ENCODE measurements around the gene SLC37A3.
"Not testable (repeated sequence)": the region's sequence is repeated elsewhere in the genome, so short reads cannot be mapped to it uniquely, and the experiment has no call there.

The SLC37A3 gene

DNA sequence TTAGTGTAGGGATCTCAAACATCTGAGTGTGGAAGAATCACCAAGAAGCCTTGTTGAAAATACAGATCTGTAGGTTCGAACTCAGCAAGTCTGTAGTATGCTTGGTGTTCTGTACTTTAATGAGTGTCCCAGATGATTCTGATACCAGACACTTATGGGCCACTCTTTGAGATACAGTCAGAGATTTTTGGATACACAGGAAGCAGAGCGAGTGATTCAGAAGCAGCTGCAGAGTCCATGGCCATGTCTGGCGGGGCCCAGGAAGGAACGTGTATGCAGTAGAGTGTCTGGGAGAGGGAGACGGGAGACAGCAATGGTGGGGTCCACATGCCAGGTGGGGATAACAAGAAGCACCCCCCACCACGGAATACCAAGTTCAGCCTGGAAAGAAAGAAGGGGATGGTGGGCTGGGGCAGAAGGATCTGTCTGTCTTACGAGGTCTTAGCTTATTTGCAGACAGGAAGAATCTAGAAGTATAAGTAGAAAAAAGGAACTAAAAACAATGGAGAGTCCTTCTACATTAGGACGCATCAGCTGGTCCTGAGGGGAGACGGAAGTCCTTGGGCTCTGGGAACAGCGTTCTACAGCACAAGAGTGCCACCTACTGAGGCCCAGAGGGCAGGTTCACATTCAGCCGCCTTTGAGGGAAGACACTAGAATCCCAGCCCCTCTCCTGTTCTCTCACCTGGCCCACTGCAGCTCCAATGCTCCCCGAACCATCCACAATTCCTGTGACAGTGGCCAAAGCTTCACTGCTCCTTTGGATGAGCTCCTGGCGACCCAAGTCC, 55.4 kb downstream of the SLC37A3 start:
- peak; percentile 66 for DNase-seq

DNA sequence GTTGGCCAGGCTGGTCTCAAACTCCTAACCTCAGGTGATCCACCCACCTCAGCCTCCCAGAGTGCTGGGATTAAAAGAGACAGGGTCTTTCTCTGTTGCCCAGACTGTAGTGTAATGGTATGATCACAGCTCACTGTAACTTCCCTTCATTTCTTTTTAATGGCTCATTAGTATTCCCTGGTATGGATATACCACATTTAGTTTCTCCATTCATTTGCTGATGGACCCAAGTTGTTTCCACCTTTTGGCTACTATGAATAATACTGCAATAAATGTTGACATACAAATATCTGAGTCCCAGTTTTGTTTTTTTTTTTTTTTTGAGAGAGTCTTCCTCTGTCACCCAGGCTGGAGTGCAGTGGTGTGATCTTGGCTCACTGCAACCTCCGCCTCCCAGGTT, 59.4 kb downstream of the SLC37A3 start:
- not testable (repeated sequence) for DNase-seq

DNA sequence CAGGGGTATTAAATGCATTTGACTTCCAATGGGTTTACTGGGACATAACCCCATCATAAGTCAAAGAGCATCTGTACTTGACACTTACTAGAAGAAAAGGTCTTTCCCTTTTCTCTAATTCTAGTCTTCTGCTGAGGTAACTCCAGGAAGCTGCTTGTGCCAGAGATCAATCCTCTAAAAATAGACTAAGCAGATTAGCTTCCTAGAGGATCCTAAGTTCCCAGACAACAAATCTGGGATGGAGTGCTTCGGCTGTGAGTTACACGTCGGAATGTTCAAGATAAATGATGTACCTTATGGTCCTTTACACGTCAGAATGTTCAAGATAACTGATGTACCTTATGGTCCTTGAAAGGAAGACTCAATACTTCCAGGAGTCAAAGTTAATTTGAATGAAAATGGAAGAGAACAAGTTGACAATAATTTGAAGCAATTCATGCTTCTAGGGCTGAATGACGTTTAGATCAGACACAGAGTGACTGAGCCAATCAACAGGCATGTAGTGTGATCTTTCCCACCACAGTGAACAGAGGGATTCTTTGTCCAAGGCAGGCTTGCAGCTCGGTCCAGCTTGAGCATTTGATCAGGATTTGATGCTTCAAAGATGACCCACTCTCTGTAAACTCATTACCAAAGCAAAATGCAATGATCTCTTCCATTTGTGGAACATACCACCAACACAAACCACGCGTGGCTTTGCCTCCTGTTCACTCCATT, 63.8 kb downstream of the SLC37A3 start:
- DNase-seq = no peak

DNA sequence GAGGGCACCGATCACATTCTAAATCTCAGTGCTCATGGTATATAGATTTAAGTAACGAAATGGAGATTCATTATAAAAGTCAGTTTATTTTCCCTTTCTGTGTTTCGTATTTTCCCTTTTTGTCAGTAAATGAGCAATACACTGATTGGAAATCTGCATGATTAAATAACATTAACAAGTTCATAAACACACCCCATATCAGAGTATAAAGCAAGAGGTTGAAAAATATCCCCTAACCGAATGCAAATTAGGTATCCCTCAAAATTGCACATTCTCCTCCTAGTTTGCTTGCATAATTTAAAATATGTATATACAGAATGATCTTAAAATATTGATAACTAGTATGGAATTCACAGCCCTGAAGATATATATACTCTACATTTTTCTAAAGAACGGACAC, 64.6 kb downstream of the SLC37A3 start:
- no peak for DNase-seq

DNA sequence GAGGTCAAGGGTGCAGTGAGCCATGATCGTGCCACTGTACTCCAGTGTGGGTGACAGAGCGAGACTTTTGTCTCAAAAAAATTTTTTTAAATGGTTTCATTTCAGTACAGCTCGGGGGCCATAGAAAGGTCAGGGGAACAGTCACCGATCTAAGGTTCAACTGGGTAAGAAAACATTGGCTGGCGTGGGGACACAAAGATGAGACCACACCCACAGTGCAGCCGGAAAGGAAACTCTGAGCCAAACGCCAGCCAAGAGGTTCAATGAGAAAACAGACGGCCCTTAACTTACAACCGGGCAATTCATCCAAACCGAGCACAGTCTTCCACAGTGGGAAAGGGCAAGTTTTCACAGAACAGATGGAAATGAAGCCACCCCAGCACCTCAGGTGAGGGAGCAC, 65.1 kb downstream of the SLC37A3 start:
- DNase-seq = no peak

DNA sequence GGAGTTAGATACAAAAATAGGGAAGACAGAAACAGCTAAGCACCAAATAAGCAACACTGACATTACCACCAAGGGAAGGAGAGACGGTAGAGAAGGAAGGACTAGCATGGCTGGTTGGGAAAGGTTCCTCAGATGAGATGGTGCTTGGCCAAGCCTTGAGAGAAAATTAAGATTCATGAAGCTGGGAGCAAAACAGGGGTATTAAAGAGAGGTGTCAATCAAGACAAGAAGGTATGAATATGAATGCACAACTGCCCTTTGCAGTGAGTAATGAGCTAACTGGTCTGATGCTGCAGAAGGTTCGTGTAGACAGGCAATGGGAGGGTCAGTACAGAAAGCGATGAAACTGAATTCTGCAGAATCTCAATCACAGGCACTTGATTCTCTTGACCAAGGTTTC, 67.7 kb downstream of the SLC37A3 start:
- no peak for DNase-seq

DNA sequence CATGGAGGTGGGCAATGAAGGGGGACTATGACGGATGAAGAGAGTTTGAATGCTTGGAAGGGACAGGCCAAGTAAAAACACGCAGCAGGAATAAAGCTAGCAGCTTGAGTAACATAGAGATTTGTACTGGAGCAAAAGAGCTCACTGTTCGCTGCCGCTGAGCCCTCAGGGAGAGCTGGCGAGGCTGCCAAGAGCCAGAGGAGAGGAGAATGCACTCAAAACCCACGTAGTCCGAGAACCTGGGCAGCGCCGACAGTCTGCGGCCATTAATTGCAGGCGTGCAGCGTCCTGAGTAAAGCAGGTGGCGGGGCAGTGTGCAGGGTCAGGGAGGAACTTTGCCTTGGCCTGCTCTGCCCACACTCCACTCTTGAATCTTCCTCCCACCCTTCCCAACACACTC, 68.2 kb downstream of the SLC37A3 start:
- no peak for DNase-seq

DNA sequence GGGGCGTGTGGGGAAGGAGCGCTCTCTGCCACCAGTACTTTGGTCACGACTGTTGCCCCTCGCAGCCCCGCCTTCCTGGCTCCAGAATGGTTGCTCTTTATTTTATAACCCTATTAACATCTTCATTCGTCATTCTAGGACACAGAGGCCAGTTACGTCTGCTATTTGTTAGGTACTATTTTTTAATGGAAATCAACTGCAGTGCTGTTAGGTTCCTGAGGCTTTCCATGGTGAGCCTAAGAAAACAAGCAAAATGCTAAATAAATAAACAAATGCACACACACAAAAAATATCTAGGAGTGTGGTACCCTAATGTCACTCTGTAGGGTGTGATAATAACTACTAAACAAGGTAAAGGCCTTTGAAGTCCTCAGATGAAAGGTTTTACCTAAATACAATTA, 71.1 kb downstream of the SLC37A3 start:
- no peak for DNase-seq

DNA sequence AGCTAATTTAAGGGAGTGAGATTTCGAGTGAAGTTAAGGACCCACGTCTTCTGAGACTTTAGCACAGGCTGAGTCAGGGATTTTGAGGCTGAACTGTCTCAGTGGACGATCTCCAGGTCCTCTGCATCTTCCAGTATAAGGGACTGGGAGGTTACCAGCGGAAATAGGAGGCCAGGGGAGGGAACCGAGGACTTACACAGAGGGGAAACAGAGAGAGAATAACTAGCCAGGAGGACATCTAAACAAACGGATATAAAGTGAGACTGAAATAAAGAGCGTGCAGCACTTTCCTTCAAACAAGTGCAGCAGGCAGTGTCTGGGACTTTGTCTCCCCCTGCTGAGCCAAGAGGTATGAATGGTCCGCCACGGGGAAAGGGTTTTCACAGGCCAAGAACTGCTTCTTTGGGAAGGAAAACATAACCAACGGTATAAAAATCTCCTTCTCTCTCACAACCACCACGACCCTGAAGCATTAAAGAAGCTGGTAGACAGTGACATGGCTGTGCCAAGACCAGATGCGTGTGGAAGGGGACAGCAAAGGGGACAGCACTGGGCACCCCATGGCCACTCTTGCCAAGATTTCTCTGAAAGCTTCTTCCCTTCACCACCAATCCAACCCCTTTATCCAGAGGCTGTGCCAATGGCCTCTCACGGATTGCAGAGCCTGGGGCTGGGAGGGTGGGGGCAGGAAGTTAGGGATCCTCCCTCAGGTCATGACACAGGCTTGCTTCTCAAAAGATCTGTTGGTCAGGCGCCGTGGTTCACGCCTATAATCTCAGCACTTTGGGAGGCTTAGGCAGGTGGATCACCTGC, 72.0 kb downstream of the SLC37A3 start:
- DNase-seq = peak; percentile 76

DNA sequence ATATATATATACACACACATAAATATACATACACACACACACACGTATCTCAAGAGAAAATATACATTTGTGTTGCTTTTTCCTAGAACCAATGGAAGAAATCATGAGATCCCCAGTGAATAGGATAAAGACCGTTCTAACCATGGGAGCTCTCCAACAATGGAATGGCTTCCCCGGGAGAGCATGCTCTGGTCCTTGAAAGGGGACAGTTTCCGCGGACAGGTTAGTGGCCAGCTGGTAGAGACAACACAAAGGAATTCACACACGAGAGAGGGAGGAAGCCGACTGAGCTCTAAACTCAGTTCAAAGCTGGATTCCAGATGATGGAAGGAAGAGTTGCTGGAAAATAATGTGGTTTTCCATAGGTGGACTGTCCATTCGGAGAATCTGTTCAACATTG, 72.7 kb downstream of the SLC37A3 start:
- DNase-seq = no peak

DNA sequence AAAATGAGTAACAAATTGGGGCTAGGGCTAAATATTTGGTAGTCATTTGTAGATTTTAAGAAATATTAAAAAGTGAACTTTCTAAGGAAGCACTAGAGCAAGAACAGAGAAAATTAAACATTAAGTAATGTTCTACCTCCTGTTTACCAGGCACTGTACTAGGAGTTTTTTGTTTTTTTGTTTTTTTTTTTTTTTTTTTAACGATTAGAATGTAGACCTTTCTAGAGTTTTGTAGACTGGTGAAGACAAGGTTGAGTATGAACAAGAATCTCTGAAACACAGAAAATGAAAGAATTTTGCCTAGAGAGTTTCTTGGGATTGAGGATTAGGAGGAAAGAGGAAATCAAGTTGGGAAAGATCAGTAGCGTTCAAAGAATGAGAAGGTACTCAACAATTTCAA, 73.6 kb downstream of the SLC37A3 start:
- no peak for DNase-seq

DNA sequence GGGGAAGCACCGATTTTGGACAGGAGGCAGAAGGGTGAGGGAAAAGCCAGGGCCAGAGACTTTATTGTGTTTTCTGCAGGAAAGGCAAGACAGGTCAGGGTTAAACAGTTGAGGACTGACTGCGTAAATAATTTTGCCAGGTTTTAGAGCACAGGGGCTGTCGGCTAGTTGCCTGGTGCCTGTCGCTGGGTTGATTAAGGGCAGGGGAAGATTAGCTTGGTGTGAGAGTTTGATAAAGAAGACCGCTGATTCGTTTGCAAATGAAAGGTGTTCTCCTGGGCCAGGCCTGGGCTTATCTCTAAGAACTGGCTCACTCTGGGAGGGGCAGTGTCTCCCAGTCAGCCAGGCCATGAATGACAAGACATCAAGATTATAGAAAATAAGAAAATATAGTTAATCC, 75.6 kb downstream of the SLC37A3 start:
- DNase-seq = no peak

DNA sequence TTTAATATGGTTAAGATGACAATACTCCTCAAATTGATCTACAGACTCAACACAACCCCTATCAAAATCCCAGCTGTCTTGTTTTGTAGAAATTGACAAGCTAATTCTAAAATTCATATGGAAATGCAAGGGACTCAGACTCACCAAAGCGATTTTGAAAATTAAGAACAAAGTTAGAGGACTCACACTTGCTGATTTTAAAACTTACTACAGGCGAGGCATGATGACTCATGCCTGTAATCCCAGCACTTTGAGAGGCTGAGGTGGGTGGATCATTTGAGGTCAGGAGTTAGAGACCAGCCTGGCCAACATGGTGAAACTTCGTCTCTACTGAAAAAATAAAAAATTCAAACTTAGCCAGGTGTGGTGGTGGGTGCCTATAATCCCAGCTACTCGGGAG, 78.3 kb downstream of the SLC37A3 start:
- not testable (repeated sequence) for DNase-seq

DNA sequence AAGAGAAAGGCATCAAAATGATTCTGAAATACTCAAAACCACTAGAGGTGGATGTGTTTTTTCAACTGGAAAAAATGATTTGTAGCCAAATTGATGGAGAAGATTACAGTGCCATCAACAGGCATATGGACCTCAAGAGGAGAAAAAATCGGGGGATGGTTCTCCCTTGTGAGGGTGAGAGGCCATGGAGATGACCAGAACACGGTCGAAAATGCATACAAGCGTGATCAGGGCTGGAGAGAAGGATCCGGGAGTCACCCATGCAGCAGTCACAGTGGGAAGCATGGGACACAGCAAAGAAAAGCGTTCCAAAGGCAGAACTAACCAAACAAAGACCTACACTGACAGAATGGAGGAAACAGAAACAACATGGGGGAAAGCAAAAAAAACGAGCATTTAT, 80.3 kb downstream of the SLC37A3 start:
- no peak for DNase-seq

DNA sequence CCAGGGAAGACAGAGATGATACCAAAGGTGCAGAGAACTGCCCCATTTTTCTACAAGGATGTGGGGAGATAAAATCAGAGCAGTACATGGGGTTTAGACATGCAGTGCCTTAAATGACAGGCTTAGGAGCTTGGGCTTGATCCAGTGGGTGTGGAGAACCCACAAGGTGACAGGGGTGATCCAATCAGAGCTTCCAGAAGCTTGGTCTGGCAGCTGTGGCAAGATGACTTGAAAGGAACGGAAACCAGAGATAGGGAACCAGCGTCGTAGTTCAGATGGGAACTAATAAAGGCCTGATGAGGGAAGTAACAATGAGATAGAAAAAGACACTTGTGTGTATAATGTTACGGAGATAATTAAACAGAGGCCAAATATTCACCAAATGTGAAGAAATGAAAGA, 80.7 kb downstream of the SLC37A3 start:
- no peak for DNase-seq

DNA sequence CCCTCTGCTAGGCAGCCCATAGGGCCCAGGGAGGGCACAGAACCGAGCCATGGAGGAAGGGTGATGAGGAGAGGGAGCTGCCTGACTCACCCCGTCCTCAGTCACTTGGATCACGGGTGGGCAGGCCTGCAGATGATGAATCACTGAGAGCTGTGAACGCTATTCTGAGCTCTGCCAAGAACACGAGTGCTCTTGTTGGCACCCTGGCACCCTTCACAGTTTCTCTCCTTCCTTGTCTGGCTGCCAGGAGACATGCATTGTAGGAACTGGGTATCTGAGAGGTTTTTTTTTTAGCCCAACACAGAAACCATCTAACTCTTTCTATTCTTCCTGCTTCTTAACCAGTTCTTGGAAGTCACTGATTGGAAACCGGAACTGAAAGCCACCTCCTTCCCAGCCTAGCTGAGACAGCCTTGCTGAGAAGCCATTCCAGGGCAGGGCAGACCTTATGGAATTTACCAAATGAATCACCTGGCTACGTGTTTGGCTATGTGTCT, 82.1 kb downstream of the SLC37A3 start:
- no peak for DNase-seq

DNA sequence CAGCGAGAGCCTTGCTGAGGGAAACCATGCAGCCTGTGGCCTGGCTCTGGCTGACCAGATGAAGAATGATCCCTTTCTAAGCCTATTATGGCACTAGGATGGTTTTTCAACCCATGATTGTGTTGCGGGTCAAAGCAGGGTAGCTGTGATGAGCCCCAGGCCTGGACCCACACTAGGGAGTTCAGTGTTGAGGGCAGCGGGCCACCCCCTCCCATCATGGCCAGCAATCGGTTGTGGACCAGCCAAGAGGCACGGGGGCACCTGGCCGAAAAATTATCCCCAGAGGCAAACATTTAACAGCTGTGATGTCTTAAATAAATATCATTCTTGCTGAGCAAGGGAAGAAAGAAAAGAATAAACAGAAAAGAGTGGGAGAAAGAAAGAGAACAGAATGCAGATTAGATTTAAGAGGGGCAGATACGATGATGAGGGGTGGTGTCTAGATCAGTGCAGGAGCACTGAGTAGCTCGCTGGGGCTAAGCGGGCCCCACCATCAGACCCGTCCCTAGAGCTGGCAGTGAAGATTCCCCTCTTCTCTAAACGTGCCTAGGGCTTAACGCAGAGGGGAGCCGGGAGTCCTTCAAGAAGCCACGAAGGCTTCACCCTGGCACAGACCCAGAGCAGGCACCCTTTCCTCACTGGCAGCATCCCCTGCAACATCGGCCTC, 82.7 kb downstream of the SLC37A3 start:
- no peak for DNase-seq

DNA sequence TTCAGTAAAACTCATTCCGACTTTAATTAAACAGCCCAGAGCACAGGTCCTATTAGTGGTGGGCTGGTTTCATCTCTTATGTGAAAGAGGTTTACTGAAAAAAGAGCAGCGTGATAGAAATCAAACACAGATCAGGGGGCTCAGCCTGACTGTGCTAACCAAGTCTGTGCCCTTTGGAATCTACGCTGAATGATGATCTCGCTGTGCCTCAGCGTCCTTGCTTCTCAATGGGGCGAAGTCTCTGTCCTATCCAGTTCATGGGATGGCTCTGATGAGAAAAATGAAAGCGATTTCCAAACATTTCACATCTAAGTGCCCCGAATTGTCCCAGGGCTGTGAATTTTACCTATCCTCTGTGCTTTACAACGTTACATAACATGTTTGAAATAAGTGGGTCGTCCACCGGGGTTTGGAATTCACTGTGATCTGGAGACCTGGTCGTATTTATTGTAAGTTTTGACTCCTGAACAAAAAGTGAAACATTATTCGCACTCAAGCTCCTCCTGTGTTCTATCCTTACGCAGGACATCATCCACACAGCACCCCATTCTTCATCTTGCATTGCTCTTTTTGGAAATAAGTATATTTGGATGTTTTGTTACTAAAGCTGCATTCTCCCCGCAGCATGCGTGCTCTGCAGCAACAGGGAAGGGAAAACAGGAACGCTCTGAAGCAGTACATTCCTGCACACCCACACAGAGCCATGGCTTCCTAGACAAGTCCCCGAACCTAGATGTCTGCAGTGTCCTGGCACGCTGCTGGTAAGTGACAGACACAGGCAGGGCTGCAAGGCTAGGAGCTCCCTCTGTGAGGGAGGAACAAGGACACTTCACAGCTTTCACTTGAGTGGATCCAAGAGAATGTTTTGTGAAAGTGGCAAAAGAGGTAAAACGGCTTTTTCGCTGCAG, 83.5 kb downstream of the SLC37A3 start:
- no peak for DNase-seq

DNA sequence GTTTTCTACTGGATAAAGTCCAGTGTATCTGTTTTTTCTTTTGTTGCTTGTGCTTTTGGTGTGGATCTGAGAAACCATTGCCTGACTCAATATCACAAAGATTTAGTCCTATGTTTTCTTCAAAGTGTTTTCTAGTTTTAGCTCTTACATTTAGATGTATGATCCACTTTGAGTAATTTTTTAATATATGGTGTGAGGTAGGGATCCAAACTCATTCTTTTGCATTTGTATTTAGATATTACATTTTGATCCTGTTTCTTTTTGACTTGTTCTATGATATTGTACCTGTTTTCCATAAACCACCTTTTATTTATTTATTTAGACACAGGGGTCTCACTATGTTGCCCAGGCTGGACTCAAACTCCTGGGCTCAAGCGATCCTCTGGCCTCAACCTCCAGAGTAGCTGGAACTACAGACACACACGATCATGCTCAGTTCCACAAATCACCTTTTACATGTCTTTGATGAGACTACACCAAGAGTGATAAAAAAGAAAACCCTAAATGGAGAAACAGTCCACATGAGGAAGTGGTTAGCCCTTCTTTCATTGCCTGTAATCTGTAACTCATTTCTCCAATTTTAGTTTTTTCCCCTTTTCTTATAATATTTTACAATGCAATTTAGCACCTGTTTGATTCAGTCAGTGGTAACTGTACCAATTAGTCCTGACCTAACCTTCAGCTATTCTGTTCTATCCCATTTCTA, 86.0 kb downstream of the SLC37A3 start:
- DNase-seq = no peak

DNA sequence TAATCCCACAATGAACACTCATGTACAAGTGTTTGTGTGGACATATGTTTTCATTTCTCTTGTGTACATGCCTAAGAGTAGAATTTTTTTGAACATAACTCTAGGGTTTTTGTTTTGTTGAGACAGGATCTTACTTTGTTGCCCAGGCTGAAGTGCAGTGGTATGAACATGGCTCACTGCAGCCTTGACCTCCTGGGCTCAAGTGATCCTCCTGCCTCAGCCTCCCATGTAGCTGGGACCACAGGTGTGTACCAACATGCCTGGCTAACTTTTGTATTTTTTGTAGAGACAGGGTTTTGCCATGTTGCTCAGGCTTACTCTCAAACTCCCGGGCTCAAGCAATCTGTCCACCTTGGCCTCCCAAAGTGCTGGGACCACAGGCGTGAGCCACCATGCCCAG, 87.2 kb downstream of the SLC37A3 start:
- not testable (repeated sequence) for DNase-seq

DNA sequence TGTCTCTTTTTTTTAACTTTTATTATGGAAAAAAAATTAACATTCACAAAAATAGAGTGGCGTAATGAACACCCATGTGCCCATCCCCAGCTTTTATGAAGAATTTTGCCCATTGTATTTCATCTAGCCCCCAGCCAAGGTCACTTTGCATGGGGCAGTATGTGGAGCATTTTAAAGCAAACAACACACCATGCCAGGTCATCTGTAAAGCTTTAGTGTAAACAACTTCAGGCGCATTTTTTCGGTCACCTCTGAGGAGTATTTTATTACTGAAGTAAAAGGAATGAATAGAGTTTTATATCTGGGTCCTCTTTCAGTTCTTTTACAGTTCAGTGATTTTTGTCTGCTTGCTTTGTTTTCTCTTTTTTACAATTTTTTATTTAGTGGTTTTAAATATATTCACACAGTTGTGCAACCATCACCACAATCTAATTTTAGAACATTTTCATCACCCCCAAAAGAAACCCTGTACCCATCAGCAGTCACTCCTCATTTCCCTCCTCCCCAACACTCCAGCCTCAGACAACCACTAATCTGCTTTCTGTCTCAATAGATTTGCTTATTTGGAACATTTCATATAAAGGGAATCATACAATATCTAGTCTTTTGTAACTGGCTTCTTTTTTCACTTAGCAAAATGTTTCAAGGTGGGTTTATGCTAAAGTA, 87.9 kb downstream of the SLC37A3 start:
- no peak for DNase-seq
